Prostate gland (tissue), 2 donors: ENCODE data around the gene TOMM20. TPM values are rescaled to one million over a fixed set of nuclear protein-coding genes. Genes with fewer than 3 reads are reported as not detected.

ENCODE experiments used
- DNase-seq: peaks from one replicate; pipeline ENCODE4 v3.0.0-alpha.2; 2019; ENCODE audit warnings: low spot score
- H3K27ac ChIP-seq, 2 donors: fragments of 200-600 bp; sonication (generic); 2 replicates each; pipeline ENCODE4 v1.5.1; 2017 to 2019
- H3K27me3 ChIP-seq: fragments of 200-600 bp; sonication (generic); replicated peaks from 2 replicates; pipeline ENCODE4 v1.5.1; 2019; ENCODE audit not compliant: insufficient read depth
- H3K36me3 ChIP-seq, 2 donors: fragments of 200-600 bp; sonication (generic); 1 replicate in 1 of 2; 2 replicates in 1 of 2; pipeline versions ENCODE4 v1.5.1 to v1.8.1; 2017 to 2019
- H3K4me1 ChIP-seq: fragments of 200-600 bp; sonication (generic); replicated peaks from 2 replicates; pipeline ENCODE4 v1.5.1; 2019
- H3K4me3 ChIP-seq, 2 donors: fragments of 200-600 bp; sonication (generic); 2 replicates each; pipeline ENCODE4 v1.5.1; 2017 to 2019
- H3K9me3 ChIP-seq: fragments of 200-600 bp; sonication (generic); 2 replicates; pipeline ENCODE4 v1.5.1; 2017
- CTCF ChIP-seq, 4 experiments: fragments of 200-600 bp in 2 of 4; fragments of 450-650 bp in 2 of 4; sonication (generic) in 2 of 4; IDR thresholded peaks; 1 replicate in 3 of 4; 2 replicates in 1 of 4; pipeline ENCODE4 v1.5.1; 2016 to 2019; ENCODE audit warnings: antibody characterized with exemption in 4 of 4, mild to moderate bottlenecking in 2 of 4, moderate library complexity in 2 of 4
- POLR2A ChIP-seq: fragments of 450-650 bp; IDR thresholded peaks from one replicate; pipeline ENCODE4 v1.6.1; 2016; ENCODE audit warnings: antibody characterized with exemption, mild to moderate bottlenecking
- POLR2AphosphoS5 ChIP-seq: sonication (generic); formaldehyde crosslinking; IDR thresholded peaks from one replicate; pipeline ENCODE4 v1.6.1; 2017; ENCODE audit warnings: antibody characterized with exemption
- WGBS: methylation state at CpG from one replicate; pipeline ENCODE4 v1.1.5; 2018; 5-methylcytosine and 5-hydroxymethylcytosine counted together
- intact Hi-C: fragments of 100-400 bp; cut with DNase I; formaldehyde crosslinking; loops from one replicate; pipeline ENCODE4 v1.14.2; 2022
- total RNA-seq, 2 donors: library from RNA; depleted of rRNA; stranded (reverse); fragments of >200 nt; gene quantifications; one replicate each; pipeline ENCODE4 v1.1.0, GENCODE V29; 2016

Gene TOMM20
- total RNA-seq, 2 donors from 2014 or later: 77.1 to 135 TPM

GRCh38 chr1:235138821-235139220, 10.2 kb upstream of the TOMM20 start:
- H3K36me3 ChIP-seq: peaks cover 0 to 4% of the 10 kb centered on the region in 2 donors

GRCh38 chr1:235136111-235136510, 7.5 kb upstream of the TOMM20 start:
- H3K36me3 ChIP-seq: peaks cover 0 to 4% of the 10 kb centered on the region in 2 donors
- intact Hi-C loops: no loop called here
- no peaks in the 10 kb centered on the region for H3K4me1 ChIP-seq
- H3K27ac ChIP-seq: no peak overlapping the region
- TF ChIP-seq POLR2A (no peak), CTCF (IDR thresholded peaks at IDR 0.05) (no peak), POLR2AphosphoS5 (no peak)
- WGBS: 42% methylated on average over 4 of the region's 4 CpGs
- no peak for DNase-seq
- no peaks in the 10 kb centered on the region for H3K27me3 ChIP-seq
- no peak overlapping the region for H3K4me3 ChIP-seq
- H3K9me3 ChIP-seq: no peaks in the 10 kb centered on the region

More at GRCh38 chr1:235138821-235139220, 10.2 kb upstream of the TOMM20 start:
- H3K4me3 ChIP-seq: no peak overlapping the region
- H3K4me1 ChIP-seq: no peaks in the 10 kb centered on the region
- no peaks in the 10 kb centered on the region for H3K9me3 ChIP-seq
- TF ChIP-seq CTCF (IDR thresholded peaks at IDR 0.05): no peak
- TF ChIP-seq POLR2A: no peak
- TF ChIP-seq POLR2AphosphoS5: no peak
- 44% methylated on average over 2 of the region's 2 CpGs for WGBS
- intact Hi-C loops: no loop called here
- H3K27me3 ChIP-seq: no peaks in the 10 kb centered on the region
- DNase-seq: no peak
- H3K27ac ChIP-seq: no peak overlapping the region

GRCh38 chr1:235134171-235134570, 5.5 kb upstream of the TOMM20 start:
- H3K36me3 ChIP-seq: peaks cover 0 to 4% of the 10 kb centered on the region in 2 donors
- TF ChIP-seq POLR2AphosphoS5 (no peak), CTCF (IDR thresholded peaks at IDR 0.05) (no peak), POLR2A (no peak)

GRCh38 chr1:235133086-235133485, 4.4 kb upstream of the TOMM20 start:
- no peak overlapping the region for H3K27ac ChIP-seq
- intact Hi-C loops: no loop called here
- no peaks in the 10 kb centered on the region for H3K4me1 ChIP-seq
- DNase-seq: no peak
- peaks cover 0 to 4% of the 10 kb centered on the region in 2 donors for H3K36me3 ChIP-seq
- H3K9me3 ChIP-seq: no peaks in the 10 kb centered on the region
- 98% methylated on average over 3 of the region's 3 CpGs for WGBS
- H3K27me3 ChIP-seq: no peaks in the 10 kb centered on the region
- no peak overlapping the region for H3K4me3 ChIP-seq
- TF ChIP-seq CTCF (IDR thresholded peaks at IDR 0.05) (no peak), POLR2AphosphoS5 (no peak), POLR2A (no peak)

More at GRCh38 chr1:235134171-235134570, 5.5 kb upstream of the TOMM20 start:
- H3K9me3 ChIP-seq: no peaks in the 10 kb centered on the region
- intact Hi-C loops: no loop called here
- no peak overlapping the region for H3K27ac ChIP-seq
- H3K4me3 ChIP-seq: no peak overlapping the region
- H3K27me3 ChIP-seq: no peaks in the 10 kb centered on the region
- no peak for DNase-seq
- H3K4me1 ChIP-seq: no peaks in the 10 kb centered on the region
- WGBS: 97% methylated on average over 12 of the region's 12 CpGs

GRCh38 chr1:235131961-235132360, 3.3 kb upstream of the TOMM20 start:
- no peaks in the 10 kb centered on the region for H3K4me1 ChIP-seq
- H3K36me3 ChIP-seq: no peaks in the 10 kb centered on the region
- intact Hi-C loops: no loop called here
- DNase-seq: no peak
- H3K27me3 ChIP-seq: no peaks in the 10 kb centered on the region
- no peaks in the 10 kb centered on the region for H3K9me3 ChIP-seq
- WGBS: 72% methylated on average over 6 of the region's 6 CpGs
- H3K27ac ChIP-seq: no peak overlapping the region
- no peak overlapping the region for H3K4me3 ChIP-seq
- no peak for TF ChIP-seq POLR2AphosphoS5
- no peak for TF ChIP-seq POLR2A
- TF ChIP-seq CTCF (IDR thresholded peaks at IDR 0.05): no peak
